Measurements from ENCODE around the gene PRKCH. TPM values are rescaled to one million over a fixed set of nuclear protein-coding genes. Genes with fewer than 3 reads are reported as not detected.

PRKCH gene
- total RNA-seq, 6 experiments from 2014 or later, result 5.0 to 12.1 (median 8.8) TPM

DNA sequence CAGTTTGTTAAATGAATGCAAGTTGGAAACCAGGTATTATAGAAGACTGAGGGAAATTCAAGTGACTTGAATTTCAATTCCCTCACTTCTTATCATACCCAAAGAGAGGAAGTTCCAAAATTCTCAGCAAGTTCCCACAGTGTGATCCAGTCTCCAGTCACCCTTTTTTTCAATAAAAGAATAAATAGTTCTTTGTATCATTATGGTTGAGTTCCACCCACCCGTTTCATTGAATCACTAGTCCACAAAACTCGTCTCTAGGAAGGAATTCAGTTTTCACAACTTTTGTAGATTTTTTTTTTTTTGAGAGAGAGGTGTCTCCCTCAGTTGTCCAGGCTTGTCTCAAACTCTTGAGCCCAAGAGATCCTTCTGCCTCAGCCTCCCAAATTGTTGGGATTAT lies 38.6 kb upstream of the PRKCH start:
- ATAC-seq, result no peak
- H3K4me3 ChIP-seq, result no peak overlapping the region
- TF ChIP-seq POLR2A (IDR thresholded peaks at IDR 0.05), result no peak
- TF ChIP-seq, protein P1, sequence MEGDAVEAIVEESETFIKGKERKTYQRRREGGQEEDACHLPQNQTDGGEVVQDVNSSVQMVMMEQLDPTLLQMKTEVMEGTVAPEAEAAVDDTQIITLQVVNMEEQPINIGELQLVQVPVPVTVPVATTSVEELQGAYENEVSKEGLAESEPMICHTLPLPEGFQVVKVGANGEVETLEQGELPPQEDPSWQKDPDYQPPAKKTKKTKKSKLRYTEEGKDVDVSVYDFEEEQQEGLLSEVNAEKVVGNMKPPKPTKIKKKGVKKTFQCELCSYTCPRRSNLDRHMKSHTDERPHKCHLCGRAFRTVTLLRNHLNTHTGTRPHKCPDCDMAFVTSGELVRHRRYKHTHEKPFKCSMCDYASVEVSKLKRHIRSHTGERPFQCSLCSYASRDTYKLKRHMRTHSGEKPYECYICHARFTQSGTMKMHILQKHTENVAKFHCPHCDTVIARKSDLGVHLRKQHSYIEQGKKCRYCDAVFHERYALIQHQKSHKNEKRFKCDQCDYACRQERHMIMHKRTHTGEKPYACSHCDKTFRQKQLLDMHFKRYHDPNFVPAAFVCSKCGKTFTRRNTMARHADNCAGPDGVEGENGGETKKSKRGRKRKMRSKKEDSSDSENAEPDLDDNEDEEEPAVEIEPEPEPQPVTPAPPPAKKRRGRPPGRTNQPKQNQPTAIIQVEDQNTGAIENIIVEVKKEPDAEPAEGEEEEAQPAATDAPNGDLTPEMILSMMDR (IDR thresholded peaks at IDR 0.05), result no peak
- H3K27ac ChIP-seq, result no peak overlapping the region
- no peaks in the 10 kb centered on the region for H3K36me3 ChIP-seq
- no peak for DNase-seq
- H3K4me1 ChIP-seq, result peaks cover 0 to 19% (median 5%) of the 10 kb centered on the region in 4 donors
- 83% methylated on average over 2 of the region's 2 CpGs for WGBS (ENCODE audit: insufficient coverage, low coverage, low lambda C conversion rate, missing lambda C conversion rate)
- no peaks in the 10 kb centered on the region for H3K9me3 ChIP-seq
- H3K27me3 ChIP-seq, result no peaks in the 10 kb centered on the region
- intact Hi-C loops (cut with DNase I), result no loop called here

DNA sequence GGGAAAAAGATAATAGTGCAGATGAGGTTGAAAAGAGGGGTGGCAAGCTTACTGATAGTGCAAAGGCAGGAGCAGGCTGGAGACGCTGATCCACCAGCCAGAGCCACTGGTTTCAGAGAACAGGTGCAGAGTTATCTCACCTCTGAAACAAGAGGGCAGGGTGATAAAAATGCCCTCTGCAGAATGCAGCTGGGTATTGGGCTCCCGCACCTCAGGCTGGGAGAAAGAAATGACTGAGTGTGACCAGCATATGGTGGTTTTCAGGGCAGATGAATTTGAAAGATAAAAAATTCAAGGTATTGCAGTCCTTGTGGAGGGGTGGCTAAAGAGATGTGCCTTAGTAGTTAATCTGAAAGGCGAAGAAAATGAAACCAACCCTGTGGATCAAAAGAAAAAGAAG lies 37.4 kb upstream of the PRKCH start:
- TF ChIP-seq POLR2A (IDR thresholded peaks at IDR 0.05), result no peak
- TF ChIP-seq, protein P1 (IDR thresholded peaks at IDR 0.05), result no peak
- WGBS (ENCODE audit: insufficient coverage, low coverage, low lambda C conversion rate, missing lambda C conversion rate), result 39% methylated on average over 3 of the region's 3 CpGs
- Histone ChIP-seq H3K27ac (no peak overlapping the region), H3K4me3 (no peak overlapping the region), H3K27me3 (no peaks in the 10 kb centered on the region), H3K4me1 (peaks cover 0 to 21% (median 3%) of the 10 kb centered on the region in 4 donors), H3K9me3 (no peaks in the 10 kb centered on the region), H3K36me3 (no peaks in the 10 kb centered on the region)
- intact Hi-C loops (cut with DNase I), result no loop called here
- no peak for DNase-seq
- ATAC-seq, result no peak

DNA sequence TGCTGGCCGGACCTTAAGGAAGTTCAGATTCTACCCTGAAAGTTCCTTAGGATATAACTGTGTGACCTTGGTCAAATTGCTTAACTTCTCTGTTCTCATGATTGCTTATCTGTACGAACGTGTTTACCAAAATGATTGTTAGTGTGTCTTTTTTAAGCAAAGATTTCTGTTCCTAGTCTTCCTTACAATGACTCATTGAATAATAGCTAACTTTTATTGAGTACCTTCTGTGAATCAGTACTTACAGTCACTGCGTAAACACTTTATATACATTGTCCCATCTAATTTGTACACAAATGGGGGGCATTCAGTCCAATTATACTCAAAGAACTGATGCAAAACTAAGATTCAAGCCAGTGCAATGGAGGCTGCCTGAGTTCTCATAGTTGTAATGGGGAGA lies 36.0 kb upstream of the PRKCH start:
- DNase-seq (no peak), ATAC-seq (no peak)
- 42% methylated on average over 4 of the region's 4 CpGs for WGBS (ENCODE audit: insufficient coverage, low coverage, low lambda C conversion rate, missing lambda C conversion rate)
- TF ChIP-seq, protein P1 (IDR thresholded peaks at IDR 0.05), result no peak
- no peak for TF ChIP-seq POLR2A (IDR thresholded peaks at IDR 0.05)
- Histone ChIP-seq H3K27me3 (no peaks in the 10 kb centered on the region), H3K27ac (no peak overlapping the region), H3K9me3 (no peaks in the 10 kb centered on the region), H3K4me3 (no peak overlapping the region), H3K36me3 (no peaks in the 10 kb centered on the region), H3K4me1 (peaks cover 0 to 21% (median 3%) of the 10 kb centered on the region in 4 donors)
- intact Hi-C loops (cut with DNase I), result no loop called here

DNA sequence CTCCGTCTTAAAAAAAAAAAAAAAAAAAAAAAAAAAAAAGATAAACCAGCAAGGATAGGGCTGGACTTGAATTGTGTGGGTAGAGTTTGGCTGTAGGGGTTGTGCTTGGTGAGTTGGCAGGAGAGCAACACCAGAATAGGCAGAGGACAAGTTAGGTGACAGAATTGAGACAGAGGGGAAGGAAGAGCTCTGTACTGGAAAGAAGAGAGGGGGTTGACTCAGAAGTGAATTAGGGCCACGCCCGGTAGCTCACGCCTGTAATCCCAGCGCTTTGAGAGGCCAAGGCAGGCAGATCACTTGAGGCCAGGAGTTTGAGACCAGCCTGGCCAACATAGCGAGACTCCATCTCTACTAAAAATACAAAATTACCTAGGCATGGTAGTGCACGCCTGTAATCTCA lies 34.2 kb upstream of the PRKCH start:
- Histone ChIP-seq H3K4me3 (no peak overlapping the region), H3K4me1 (peaks cover 0 to 21% (median 3%) of the 10 kb centered on the region in 4 donors), H3K36me3 (no peaks in the 10 kb centered on the region), H3K27ac (no peak overlapping the region), H3K9me3 (no peaks in the 10 kb centered on the region), H3K27me3 (no peaks in the 10 kb centered on the region)
- 65% methylated on average over 2 of the region's 7 CpGs for WGBS (ENCODE audit: insufficient coverage, low coverage, low lambda C conversion rate, missing lambda C conversion rate)
- TF ChIP-seq, protein P1 (IDR thresholded peaks at IDR 0.05), result no peak
- no peak for TF ChIP-seq POLR2A (IDR thresholded peaks at IDR 0.05)
- DNase-seq (no peak), ATAC-seq (no peak)
- intact Hi-C loops (cut with DNase I), result no loop called here

DNA sequence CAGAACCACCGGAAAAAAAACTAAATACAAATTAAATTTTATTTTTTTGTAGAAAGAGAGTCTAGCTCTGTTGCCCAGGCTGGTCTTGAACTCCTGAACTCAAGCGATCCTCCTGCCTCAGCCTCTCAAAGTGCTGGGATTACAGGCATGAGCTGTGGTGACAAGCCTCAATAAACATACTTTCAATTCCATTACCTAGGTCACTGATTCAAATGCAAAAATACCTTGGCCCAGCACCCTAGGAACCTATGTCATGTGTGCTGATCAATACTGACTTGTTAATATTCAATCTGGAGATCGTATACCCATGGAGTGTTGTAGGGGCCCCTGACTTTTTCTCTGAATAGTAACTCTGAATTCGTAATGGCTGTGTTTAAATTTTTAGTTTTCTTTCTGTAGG lies 33.2 kb upstream of the PRKCH start:
- DNase-seq, result no peak
- WGBS (ENCODE audit: insufficient coverage, low coverage, low lambda C conversion rate, missing lambda C conversion rate), result 31% methylated on average over 4 of the region's 4 CpGs
- intact Hi-C loops (cut with DNase I), result no loop called here
- H3K4me1 ChIP-seq, result peaks cover 0 to 21% (median 3%) of the 10 kb centered on the region in 4 donors
- H3K27me3 ChIP-seq, result no peaks in the 10 kb centered on the region
- TF ChIP-seq POLR2A (IDR thresholded peaks at IDR 0.05), result no peak
- TF ChIP-seq, protein P1 (IDR thresholded peaks at IDR 0.05), result no peak
- no peak overlapping the region for H3K4me3 ChIP-seq
- no peaks in the 10 kb centered on the region for H3K36me3 ChIP-seq
- H3K27ac ChIP-seq, result peak overlapping the region in 1 of 3 donors; percentile 26
- peak; percentile 70 to 83 (median 76) for ATAC-seq
- H3K9me3 ChIP-seq, result no peaks in the 10 kb centered on the region
